ENCODE measurements around the gene GH1. TPM values are rescaled to one million over a fixed set of nuclear protein-coding genes. Genes with fewer than 3 reads are reported as not detected.
A peak's percentile ranks its signal among the peaks of the same experiment; 100 is the strongest.
"Not testable (repeated sequence)": the region's sequence is repeated elsewhere in the genome, so short reads cannot be mapped to it uniquely, and the experiment has no call there.

Gene GH1
- total and polyA plus RNA-seq, 2 experiments from 2014 or later = not detected

- peak; percentile 33 for TF ChIP-seq CTCF (IDR thresholded peaks at IDR 0.05; ENCODE audit: low read depth, low read length)
- not testable (repeated sequence) for H3K4me1 ChIP-seq (ENCODE audit: low read depth); H3K4me3 ChIP-seq; H3K27ac ChIP-seq; H3K36me3 ChIP-seq; H3K9me3 ChIP-seq (ENCODE audit: low read depth); H3K27me3 ChIP-seq
- peak in 1 of 2 donors; percentile 24 for DNase-seq (ENCODE audit: low read depth in 1 of 2, low spot score in 1 of 2)
Measured at GRCh38 chr17:63903787-63904201, 14.8 kb downstream of the GH1 start.

DNA sequence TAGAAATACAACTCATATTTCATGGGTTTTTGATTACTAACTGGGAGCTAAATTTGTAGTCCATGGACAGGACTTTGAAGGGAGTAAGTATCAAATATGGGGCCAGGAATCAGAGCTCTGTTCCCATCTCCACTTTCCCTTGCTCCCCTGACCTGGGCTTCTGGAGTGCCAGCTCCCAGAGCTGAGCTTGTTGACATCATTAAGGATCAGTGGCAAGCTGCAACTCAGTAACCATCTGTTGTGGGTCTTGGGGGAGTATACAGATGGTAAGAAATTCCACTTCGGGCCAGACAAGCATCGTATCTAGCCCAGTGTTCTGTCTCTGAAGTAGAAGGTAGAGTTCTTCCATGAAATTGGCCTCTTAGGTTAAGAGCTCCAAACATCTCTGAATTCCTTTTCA, 16.7 kb downstream of the GH1 start:
- not testable (repeated sequence) for H3K4me3 ChIP-seq; H3K4me1 ChIP-seq (ENCODE audit: low read depth); H3K36me3 ChIP-seq; H3K9me3 ChIP-seq (ENCODE audit: low read depth); H3K27ac ChIP-seq; DNase-seq (ENCODE audit: low read depth in 1 of 2, low spot score in 1 of 2); H3K27me3 ChIP-seq

- H3K4me1 ChIP-seq (ENCODE audit: low read depth); H3K27ac ChIP-seq; H3K27me3 ChIP-seq; DNase-seq (ENCODE audit: low read depth in 1 of 2, low spot score in 1 of 2); H3K9me3 ChIP-seq (ENCODE audit: low read depth); H3K4me3 ChIP-seq; H3K36me3 ChIP-seq: not testable (repeated sequence)
Measured at GRCh38 chr17:63898899-63899798, 19.5 kb downstream of the GH1 start.

- H3K9me3 ChIP-seq (ENCODE audit: low read depth); DNase-seq (ENCODE audit: low read depth in 1 of 2, low spot score in 1 of 2); H3K4me1 ChIP-seq (ENCODE audit: low read depth); H3K27ac ChIP-seq; H3K27me3 ChIP-seq; H3K36me3 ChIP-seq; H3K4me3 ChIP-seq: not testable (repeated sequence)
Measured at GRCh38 chr17:63896524-63897354, 21.9 kb downstream of the GH1 start, which contains the start of gene CSH1. Gene CSH1 (minus strand): TSS chr17:63896574. CDS start chr17:63896511, 63 bp downstream.

DNA sequence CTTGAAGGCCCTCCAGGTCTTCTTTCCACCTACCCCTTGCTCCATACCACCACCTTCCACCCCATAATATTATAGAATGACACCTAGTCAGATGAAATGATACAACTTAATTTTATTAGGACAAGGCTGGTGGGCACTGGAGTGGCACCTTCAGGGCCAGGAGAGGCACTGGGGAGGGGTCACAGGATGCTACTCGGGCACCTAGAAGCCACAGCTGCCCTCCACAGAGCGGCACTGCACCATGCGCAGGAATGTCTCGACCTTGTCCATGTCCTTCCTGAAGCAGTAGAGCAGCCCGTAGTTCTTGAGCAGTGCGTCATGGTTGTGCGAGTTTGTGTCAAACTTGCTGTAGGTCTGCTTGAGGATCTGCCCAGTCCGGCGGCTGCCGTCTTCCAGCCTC, 23.8 kb downstream of the GH1 start:
- not testable (repeated sequence) for H3K27ac ChIP-seq; H3K36me3 ChIP-seq; H3K9me3 ChIP-seq (ENCODE audit: low read depth); H3K4me1 ChIP-seq (ENCODE audit: low read depth); H3K27me3 ChIP-seq; DNase-seq (ENCODE audit: low read depth in 1 of 2, low spot score in 1 of 2); H3K4me3 ChIP-seq

DNA sequence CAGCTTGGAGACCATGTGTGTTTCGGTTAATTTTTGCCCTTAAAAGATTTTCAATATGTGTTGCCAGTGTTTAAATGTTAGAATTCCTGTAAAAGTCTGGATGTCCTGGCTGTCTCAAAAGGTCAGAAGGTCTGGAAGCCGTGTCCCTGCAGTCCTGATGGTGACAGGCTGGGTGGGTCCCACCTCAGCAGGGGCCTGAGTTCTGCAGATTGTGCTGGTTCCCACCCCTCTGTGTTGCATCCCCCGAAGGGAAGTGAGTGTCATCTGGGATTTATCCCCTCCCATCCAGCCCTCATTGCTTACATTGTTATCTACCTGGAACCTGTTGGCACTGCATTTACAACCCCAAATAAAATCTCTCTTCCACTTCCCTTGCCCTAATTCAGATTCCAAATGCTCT, 24.6 kb downstream of the GH1 start:
- not testable (repeated sequence) for DNase-seq (ENCODE audit: low read depth in 1 of 2, low spot score in 1 of 2); H3K36me3 ChIP-seq; H3K27ac ChIP-seq; H3K27me3 ChIP-seq; H3K4me1 ChIP-seq (ENCODE audit: low read depth); H3K4me3 ChIP-seq; H3K9me3 ChIP-seq (ENCODE audit: low read depth)

DNA sequence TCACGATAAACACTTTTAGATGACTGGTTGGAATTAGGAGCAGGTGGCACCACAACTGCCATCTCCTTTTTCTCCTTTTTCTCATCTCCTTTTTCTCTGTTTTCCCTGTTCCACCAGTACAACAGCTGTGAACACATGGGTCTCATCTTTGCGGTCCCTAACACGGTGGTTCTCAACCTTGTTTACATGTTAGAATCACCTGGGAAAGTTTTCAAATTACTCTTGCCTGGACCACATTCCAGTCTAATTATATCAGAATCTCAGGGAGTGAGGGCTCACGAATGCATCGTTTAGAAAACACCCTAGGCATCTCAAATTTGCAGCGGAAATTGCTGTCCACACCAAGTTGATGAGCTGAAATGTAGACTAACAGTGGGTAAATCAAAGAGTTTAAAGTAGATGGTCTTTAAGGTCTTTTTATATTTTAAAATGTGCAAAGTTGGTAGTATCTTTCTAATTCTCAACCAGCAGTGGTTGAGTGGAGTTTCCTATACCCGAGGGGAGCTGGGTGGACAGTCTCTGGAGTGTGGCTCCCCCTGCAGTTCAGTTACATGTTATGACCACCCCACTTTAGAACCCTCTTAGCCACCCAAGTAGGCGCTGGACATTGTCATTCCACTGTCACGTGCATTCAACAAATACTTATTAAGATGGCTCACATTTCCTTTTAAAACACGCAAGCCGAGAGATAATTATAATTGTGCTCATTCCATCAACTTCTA, 26.2 kb downstream of the GH1 start:
- not testable (repeated sequence) for H3K27me3 ChIP-seq; H3K4me3 ChIP-seq; H3K36me3 ChIP-seq; H3K4me1 ChIP-seq (ENCODE audit: low read depth); H3K27ac ChIP-seq; H3K9me3 ChIP-seq (ENCODE audit: low read depth)
- TF ChIP-seq CTCF (IDR thresholded peaks at IDR 0.05; ENCODE audit: low read depth, low read length) = peak; percentile 45
- peak in 1 of 2 donors; percentile 33 for DNase-seq (ENCODE audit: low read depth in 1 of 2, low spot score in 1 of 2)

Data from cardiac muscle cell (in vitro differentiated cells and primary cell).